Lower lobe of right lung (tissue), 2 donors: ENCODE results near the gene KRT36. TPM values are rescaled to one million over a fixed set of nuclear protein-coding genes. Genes with fewer than 3 reads are reported as not detected.

Experiments
- ATAC-seq, 2 donors: fragments of 200-7000 bp; cut with Tn5 transposase; one replicate each; pipeline ENCODE4 v1.9.1; 2020 to 2022; ENCODE audit warnings: mild to moderate bottlenecking in 2 of 2, moderate library complexity in 2 of 2
- DNase-seq: peaks from one replicate; pipeline ENCODE4 v3.0.0-alpha.2; 2020
- H3K27ac ChIP-seq: fragments of 200-600 bp; one replicate; pipeline ENCODE4 v1.8.0; 2022
- H3K27me3 ChIP-seq: fragments of 200-600 bp; one replicate; pipeline ENCODE4 v1.8.0; 2022; ENCODE audit warnings: low read depth
- H3K36me3 ChIP-seq: fragments of 200-600 bp; one replicate; pipeline ENCODE4 v1.8.0; 2022; ENCODE audit warnings: mild to moderate bottlenecking
- H3K4me1 ChIP-seq: fragments of 200-600 bp; one replicate; pipeline ENCODE4 v1.8.0; 2022
- H3K4me3 ChIP-seq: fragments of 200-600 bp; one replicate; pipeline ENCODE4 v1.8.0; 2022; ENCODE audit warnings: mild to moderate bottlenecking
- H3K9me3 ChIP-seq: fragments of 200-600 bp; one replicate; pipeline ENCODE4 v1.8.0; 2022
- intact Hi-C: fragments of 100-400 bp; cut with DNase I; formaldehyde crosslinking; loops from one replicate; pipeline ENCODE4 v1.11.0; 2022
- total RNA-seq: library from RNA; stranded (reverse); fragmentation: NEBNext Ultra II Directional; extraction: Animal tissue kit (Norgen Biotek cat#: 25700); gene quantifications from one replicate; pipeline ENCODE4 v1.2.1, GENCODE V29; 2021
- TF ChIP-seq, protein P1 (sequence below): fragments of 200-600 bp; IDR thresholded peaks from one replicate; pipeline ENCODE4 v1.8.0; 2022; ENCODE audit warnings: antibody characterized with exemption, mild to moderate bottlenecking
- donor health status: DM: no; HTN: yes; CAD: no; lungs with severe emphysema.

Gene KRT36
- total RNA-seq, 1 donor from 2014 or later: not detected

DNA sequence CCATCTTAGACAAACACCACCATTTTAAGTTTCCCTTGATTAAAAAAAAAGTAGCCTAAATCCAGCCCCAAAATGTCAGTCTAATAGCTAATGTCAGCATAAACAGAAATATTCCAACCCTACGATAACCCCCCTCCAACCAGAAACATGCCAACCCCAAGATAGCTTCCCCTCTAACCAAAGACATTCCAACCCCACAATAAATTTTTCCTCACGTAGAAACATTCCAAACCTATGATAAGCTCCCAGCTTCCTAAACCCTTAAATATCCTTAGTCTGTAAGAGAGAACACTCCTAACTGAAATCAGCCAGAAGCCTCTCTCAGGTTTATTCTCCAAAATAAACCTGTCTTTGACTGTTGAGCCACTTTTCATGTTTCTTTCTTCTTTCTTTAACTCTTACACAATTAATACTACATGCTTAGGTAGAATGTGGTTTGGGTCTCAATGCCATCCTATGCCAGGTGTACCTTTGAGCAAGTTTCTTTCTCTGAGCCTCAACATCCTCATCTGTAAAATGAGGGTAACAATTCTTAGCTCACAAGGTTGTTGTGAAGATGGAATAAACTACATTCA lies 38.5 kb downstream of the KRT36 start:
- no peaks in the 10 kb centered on the region for H3K4me1 ChIP-seq
- no peak overlapping the region for H3K27ac ChIP-seq
- H3K9me3 ChIP-seq: no peaks in the 10 kb centered on the region
- intact Hi-C loops: no loop called here
- H3K36me3 ChIP-seq: no peaks in the 10 kb centered on the region
- no peaks in the 10 kb centered on the region for H3K27me3 ChIP-seq
- TF ChIP-seq, protein P1, sequence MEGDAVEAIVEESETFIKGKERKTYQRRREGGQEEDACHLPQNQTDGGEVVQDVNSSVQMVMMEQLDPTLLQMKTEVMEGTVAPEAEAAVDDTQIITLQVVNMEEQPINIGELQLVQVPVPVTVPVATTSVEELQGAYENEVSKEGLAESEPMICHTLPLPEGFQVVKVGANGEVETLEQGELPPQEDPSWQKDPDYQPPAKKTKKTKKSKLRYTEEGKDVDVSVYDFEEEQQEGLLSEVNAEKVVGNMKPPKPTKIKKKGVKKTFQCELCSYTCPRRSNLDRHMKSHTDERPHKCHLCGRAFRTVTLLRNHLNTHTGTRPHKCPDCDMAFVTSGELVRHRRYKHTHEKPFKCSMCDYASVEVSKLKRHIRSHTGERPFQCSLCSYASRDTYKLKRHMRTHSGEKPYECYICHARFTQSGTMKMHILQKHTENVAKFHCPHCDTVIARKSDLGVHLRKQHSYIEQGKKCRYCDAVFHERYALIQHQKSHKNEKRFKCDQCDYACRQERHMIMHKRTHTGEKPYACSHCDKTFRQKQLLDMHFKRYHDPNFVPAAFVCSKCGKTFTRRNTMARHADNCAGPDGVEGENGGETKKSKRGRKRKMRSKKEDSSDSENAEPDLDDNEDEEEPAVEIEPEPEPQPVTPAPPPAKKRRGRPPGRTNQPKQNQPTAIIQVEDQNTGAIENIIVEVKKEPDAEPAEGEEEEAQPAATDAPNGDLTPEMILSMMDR: no peak
- H3K4me3 ChIP-seq: no peak overlapping the region
- ATAC-seq (no peak), DNase-seq (no peak)

DNA sequence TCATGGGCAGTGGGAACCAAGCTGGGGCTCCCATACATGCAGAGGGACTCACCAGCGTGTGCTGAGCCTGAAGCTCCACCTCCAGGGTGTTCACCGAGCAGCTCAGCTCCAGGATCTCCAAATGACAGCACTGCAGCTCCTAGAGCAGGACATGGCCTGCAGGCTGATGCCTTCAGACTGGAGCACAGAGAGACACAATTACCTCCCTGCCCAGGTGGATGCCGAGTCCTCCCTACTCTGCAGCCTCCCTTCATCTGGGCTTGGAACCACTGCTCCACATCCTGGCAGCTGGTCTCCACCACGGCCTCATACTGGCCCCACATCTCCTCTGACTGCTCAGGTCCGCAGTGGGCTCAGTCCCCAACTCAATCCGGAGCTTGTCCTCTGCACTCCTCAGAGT lies 40.7 kb downstream of the KRT36 start:
- TF ChIP-seq, protein P1: no peak
- Histone ChIP-seq H3K9me3 (no peaks in the 10 kb centered on the region), H3K4me1 (no peaks in the 10 kb centered on the region), H3K36me3 (no peaks in the 10 kb centered on the region), H3K27me3 (no peaks in the 10 kb centered on the region), H3K4me3 (no peak overlapping the region), H3K27ac (no peak overlapping the region)
- DNase-seq (no peak), ATAC-seq (no peak)
- intact Hi-C loops: no loop called here

DNA sequence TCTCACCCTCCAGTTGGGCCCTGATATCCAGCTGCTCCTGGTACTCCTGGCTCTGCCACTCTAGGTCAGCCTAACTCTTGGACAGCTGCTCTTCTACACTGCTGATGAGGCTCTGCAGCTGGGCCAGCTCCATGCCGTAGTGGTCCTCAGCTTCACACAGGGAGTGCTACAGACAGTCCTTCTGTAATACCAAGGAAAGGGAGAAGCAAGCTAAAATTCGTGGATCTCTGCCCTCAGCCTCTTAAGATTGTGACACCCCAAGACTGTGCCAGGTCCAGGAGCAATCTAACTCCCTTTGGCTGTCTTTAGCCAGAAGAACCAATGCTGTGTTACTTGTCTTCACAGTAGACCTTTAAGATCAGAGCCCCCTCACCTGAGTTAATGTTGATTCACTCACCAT lies 41.2 kb downstream of the KRT36 start:
- DNase-seq (no peak), ATAC-seq (peak in 1 of 2 donors; percentile 40)
- Histone ChIP-seq H3K9me3 (no peaks in the 10 kb centered on the region), H3K4me1 (no peaks in the 10 kb centered on the region), H3K4me3 (no peak overlapping the region), H3K27me3 (peaks cover 2% of the 10 kb centered on the region), H3K27ac (no peak overlapping the region), H3K36me3 (no peaks in the 10 kb centered on the region)
- TF ChIP-seq, protein P1: no peak
- intact Hi-C loops: no loop called here

DNA sequence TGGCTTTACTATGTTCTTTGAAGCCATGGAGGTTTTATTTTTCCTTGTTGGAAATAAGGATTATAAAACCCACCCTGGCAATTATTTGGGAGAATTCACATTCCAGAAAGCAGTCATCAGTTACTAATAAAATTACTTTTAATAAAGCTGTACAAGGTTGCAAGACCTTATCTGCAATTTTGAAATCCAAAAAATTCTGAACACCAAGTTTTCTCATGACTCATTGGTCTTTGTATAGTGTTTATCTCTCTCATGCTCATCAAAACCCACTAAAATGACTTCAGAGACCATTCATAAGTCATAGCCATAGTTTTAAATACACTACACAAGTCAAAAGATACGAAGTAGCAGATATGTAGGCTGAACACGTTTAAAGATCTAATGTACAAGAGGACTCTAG lies 42.9 kb downstream of the KRT36 start:
- H3K9me3 ChIP-seq: no peaks in the 10 kb centered on the region
- H3K4me3 ChIP-seq: no peak overlapping the region
- intact Hi-C loops: no loop called here
- TF ChIP-seq, protein P1: no peak
- no peak for ATAC-seq
- H3K36me3 ChIP-seq: no peaks in the 10 kb centered on the region
- no peak overlapping the region for H3K27ac ChIP-seq
- H3K27me3 ChIP-seq: peaks cover 6% of the 10 kb centered on the region
- no peak for DNase-seq
- no peaks in the 10 kb centered on the region for H3K4me1 ChIP-seq

DNA sequence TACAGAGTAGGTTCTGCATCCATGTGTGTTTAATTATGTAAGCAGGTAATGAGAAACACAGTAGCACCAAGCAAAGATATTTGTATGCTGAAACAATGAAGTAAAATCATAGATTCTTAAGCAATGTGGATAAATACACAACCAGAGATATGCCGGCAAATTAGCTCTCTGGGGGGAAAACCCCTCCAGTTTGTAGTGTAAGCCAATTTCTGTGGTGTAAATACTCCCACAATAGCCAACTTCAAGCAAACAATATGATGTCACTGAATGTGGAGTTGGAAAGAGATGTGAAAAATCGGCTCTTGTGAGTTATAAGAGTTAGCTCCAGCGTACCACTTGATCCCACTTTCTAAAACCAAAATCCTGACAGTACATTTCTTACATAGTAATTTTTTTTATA lies 45.1 kb downstream of the KRT36 start:
- no peak for ATAC-seq
- Histone ChIP-seq H3K9me3 (no peaks in the 10 kb centered on the region), H3K27me3 (peaks cover 6% of the 10 kb centered on the region), H3K27ac (no peak overlapping the region), H3K4me1 (no peaks in the 10 kb centered on the region), H3K4me3 (no peak overlapping the region), H3K36me3 (no peaks in the 10 kb centered on the region)
- TF ChIP-seq, protein P1: no peak
- intact Hi-C loops: no loop called here
- no peak for DNase-seq

DNA sequence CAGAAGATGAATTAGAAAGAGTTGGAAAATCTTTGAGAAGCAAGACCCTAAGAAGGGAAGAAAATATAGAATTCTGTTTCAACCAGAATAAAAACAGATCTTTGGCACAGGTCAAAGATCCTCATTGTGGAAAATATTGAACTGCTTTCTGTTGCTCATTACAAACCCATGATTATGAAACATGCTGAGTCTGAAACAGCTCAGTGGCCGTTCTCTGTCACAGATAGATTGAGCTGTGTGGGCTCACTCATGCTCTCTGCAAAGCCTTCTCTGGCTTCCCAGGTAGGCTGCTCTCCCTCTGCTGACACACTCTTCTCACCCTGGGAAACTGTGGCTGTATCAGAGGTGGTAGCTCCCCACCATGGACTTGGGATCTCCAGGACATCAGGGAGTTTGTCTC lies 45.5 kb downstream of the KRT36 start:
- TF ChIP-seq, protein P1: no peak
- no peak overlapping the region for H3K4me3 ChIP-seq
- intact Hi-C loops: no loop called here
- H3K36me3 ChIP-seq: no peaks in the 10 kb centered on the region
- H3K27me3 ChIP-seq: peaks cover 6% of the 10 kb centered on the region
- no peak overlapping the region for H3K27ac ChIP-seq
- H3K9me3 ChIP-seq: no peaks in the 10 kb centered on the region
- H3K4me1 ChIP-seq: no peaks in the 10 kb centered on the region
- DNase-seq (no peak), ATAC-seq (no peak)
